ENCODE data around the gene SACS. TPM values are rescaled to one million over a fixed set of nuclear protein-coding genes. Genes with fewer than 3 reads are reported as not detected.

SACS gene
- total RNA-seq, 2 donors from 2014 or later = 8.6 to 10.5 TPM

DNA sequence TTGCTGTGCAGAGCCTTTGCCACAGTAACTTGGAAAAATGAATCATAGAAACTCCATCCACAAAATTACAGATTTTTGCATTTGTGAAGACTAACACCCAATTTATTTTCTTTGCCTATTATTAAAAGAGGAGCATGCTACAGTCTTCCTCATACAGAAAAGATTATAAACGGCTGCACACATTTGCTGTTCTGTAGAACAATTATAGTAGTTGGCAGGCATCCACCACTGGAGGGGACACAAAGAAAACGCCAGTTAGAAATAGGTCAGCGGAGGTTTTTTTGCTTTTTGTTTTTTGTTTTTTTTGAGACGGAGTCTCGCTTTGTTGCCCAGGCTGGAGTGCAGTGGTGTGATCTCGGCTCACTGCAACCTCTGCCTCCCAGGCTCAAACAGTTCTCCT lies 51.6 kb downstream of the SACS start:
- ATAC-seq = no peak
- no peaks in the 10 kb centered on the region for H3K4me1 ChIP-seq
- DNase-seq = no peak

DNA sequence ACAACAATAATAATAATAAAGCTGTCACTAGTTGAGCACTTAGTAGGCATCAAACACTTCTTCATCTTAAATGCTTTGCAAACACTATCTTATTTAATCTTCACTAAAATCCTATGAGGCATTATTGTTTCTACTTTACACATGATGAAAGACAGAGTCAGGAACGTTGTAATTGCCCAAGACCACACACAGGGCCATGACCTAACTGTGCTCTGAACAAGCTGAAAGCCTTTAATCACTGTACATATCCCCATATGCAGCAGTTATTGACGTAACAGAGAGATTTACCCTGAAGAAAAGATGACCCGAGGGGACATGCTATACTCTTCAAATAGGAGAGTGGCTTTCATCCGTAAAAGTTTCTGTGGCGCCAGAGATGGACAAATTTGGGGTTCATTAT lies 53.0 kb downstream of the SACS start:
- H3K36me3 ChIP-seq (replicated peaks in 1 of 2; ENCODE audit: insufficient read depth in 1 of 2, low read depth in 2 of 2) = no peaks in the 10 kb centered on the region
- H3K27ac ChIP-seq = no peak overlapping the region
- DNase-seq (no peak), ATAC-seq (no peak)
- intact Hi-C loops (cut with DNase I) = no loop called here
- H3K9me3 ChIP-seq = no peaks in the 10 kb centered on the region
- no peak overlapping the region for H3K4me3 ChIP-seq
- H3K27me3 ChIP-seq = no peaks in the 10 kb centered on the region
- no peak for TF ChIP-seq POLR2A (IDR thresholded peaks at IDR 0.05)
- 72 to 84% methylated on average over 5 of the region's 5 CpGs for WGBS, 2 donors
- H3K4me1 ChIP-seq = no peaks in the 10 kb centered on the region

More for the DNA sequence above, 51.6 kb downstream of the SACS start:
- Histone ChIP-seq H3K27ac (no peak overlapping the region), H3K36me3 (replicated peaks in 1 of 2; ENCODE audit: insufficient read depth in 1 of 2, low read depth in 2 of 2) (no peaks in the 10 kb centered on the region), H3K4me3 (no peak overlapping the region), H3K9me3 (no peaks in the 10 kb centered on the region), H3K27me3 (no peaks in the 10 kb centered on the region)
- 58 to 62% methylated on average over 6 of the region's 6 CpGs for WGBS, 2 donors
- TF ChIP-seq, protein P1, sequence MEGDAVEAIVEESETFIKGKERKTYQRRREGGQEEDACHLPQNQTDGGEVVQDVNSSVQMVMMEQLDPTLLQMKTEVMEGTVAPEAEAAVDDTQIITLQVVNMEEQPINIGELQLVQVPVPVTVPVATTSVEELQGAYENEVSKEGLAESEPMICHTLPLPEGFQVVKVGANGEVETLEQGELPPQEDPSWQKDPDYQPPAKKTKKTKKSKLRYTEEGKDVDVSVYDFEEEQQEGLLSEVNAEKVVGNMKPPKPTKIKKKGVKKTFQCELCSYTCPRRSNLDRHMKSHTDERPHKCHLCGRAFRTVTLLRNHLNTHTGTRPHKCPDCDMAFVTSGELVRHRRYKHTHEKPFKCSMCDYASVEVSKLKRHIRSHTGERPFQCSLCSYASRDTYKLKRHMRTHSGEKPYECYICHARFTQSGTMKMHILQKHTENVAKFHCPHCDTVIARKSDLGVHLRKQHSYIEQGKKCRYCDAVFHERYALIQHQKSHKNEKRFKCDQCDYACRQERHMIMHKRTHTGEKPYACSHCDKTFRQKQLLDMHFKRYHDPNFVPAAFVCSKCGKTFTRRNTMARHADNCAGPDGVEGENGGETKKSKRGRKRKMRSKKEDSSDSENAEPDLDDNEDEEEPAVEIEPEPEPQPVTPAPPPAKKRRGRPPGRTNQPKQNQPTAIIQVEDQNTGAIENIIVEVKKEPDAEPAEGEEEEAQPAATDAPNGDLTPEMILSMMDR (IDR thresholded peaks at IDR 0.05) = no peak
- no peak for TF ChIP-seq POLR2A (IDR thresholded peaks at IDR 0.05)
- intact Hi-C loops (cut with DNase I) = no loop called here

DNA sequence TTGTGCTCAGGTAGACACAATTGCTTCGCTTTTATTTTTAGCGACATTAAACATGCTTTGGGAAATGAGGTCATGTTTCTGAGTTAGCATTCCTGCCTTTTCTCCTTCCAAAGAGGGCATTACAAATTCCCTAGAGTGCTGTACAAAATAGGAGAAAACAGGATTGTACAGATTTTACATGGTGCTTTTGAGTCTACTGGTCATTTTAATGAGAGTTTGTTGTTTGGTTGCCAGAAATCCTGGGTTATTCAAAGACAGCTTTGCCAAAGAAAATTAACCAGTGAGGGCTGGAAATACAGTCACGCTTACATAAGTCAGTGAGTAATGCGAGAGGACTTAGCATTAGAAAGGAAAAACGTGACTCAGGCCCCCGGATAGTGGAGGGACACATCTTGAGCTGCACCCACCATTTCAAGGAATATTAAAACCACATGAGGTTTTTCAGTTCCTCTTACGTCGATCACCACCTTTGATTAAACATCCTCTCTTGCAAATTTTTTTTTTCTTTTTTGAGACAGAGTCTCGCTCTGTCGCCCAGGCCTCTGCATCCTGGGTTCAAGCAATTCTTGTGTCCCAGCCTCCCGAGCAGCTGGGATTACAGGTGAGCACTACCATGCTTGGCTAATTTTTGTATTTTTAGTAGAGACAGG lies 55.4 kb downstream of the SACS start:
- WGBS, 2 donors = 67 to 78% methylated on average over 11 of the region's 11 CpGs
- Histone ChIP-seq H3K27me3 (no peaks in the 10 kb centered on the region), H3K9me3 (no peaks in the 10 kb centered on the region), H3K4me3 (no peak overlapping the region), H3K36me3 (replicated peaks in 1 of 2; ENCODE audit: insufficient read depth in 1 of 2, low read depth in 2 of 2) (no peaks in the 10 kb centered on the region), H3K27ac (no peak overlapping the region), H3K4me1 (no peaks in the 10 kb centered on the region)
- no peak for TF ChIP-seq POLR2A (IDR thresholded peaks at IDR 0.05)
- TF ChIP-seq, protein P1 (IDR thresholded peaks at IDR 0.05) = no peak
- ATAC-seq (no peak), DNase-seq (peak in 1 of 4 donors; percentile 13)
- intact Hi-C loops (cut with DNase I) = no loop called here

DNA sequence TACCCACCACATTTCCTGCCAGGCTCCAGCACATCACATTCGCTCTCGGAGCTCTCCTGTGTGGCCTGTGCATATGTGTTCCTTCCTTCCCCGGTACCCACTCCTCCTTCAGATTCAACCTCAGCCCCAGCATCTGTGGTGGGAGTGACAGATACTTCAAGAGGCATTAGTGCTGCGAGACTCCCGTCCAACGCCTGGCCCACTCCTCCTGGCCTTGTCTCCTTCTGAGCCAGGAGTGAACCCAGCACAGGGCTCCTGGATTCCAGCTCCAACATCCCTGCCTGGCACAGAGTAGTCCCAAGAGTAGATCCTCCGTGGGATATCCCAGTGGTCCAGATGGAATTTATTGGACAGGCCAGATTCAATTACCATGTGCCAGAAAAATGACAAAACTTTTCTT lies 55.9 kb downstream of the SACS start:
- no peaks in the 10 kb centered on the region for H3K4me1 ChIP-seq
- ATAC-seq (no peak), DNase-seq (no peak)
- intact Hi-C loops (cut with DNase I) = no loop called here
- H3K36me3 ChIP-seq (replicated peaks in 1 of 2; ENCODE audit: insufficient read depth in 1 of 2, low read depth in 2 of 2) = no peaks in the 10 kb centered on the region
- H3K9me3 ChIP-seq = no peaks in the 10 kb centered on the region
- 69 to 84% methylated on average over 7 of the region's 7 CpGs for WGBS, 2 donors
- H3K27ac ChIP-seq = no peak overlapping the region
- no peak overlapping the region for H3K4me3 ChIP-seq
- TF ChIP-seq, protein P1 (IDR thresholded peaks at IDR 0.05) = no peak
- no peak for TF ChIP-seq POLR2A (IDR thresholded peaks at IDR 0.05)
- H3K27me3 ChIP-seq = no peaks in the 10 kb centered on the region

DNA sequence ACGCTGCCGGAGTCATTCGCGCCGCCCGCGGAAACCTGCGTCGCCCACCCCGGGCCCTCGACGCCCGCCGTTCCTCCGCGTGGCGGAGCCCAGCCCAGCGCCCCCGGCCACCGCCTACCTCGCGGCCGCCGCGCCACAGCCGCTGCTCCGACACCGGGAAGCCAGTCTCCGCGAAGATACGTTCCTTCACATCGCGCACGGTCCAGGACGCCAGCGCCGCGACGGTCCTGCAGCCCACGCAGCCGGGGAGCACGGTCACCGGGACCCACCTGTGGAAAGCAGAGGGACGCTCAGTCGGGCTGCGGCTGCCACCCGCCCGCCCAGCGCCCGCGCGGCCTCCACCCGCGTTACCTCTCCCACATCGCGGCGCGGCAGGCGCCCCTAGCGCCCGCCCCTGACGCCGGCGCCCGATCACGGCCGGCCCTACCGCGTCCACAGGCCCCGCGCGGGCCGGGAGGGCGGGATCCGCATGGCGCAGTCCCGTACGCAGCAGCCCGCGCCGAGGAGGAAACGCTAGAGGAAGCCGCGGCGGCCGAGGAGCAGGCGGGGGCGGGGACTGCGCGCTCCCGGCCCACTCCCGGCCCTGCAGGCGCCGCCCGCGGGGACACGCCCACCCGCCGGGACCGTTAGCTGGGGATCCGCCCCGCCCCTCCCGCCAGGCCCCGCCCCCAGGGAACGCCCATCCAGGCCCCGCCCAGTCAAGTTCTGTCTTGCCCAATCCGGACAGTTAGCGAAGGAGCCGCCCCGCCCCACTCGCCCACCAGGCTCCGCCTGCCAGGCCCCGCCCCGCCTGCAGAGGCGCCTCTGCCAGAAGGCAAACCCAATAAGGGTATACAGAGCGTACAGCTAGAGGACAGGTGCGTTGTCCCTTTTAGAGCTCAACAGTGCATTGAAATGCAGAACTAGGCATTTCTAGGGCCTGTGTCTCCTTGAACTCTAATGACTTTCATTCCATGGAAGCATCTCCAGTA lies 58.2 kb downstream of the SACS start:
- 1% methylated on average over 30 to 71 of the region's 117 CpGs for WGBS, 2 donors
- Histone ChIP-seq H3K9me3 (no peaks in the 10 kb centered on the region), H3K4me3 (peak overlapping the region; percentile 32 to 60), H3K27me3 (no peaks in the 10 kb centered on the region), H3K27ac (peak overlapping the region; percentile 34 to 84 (median 72)), H3K36me3 (replicated peaks in 1 of 2; ENCODE audit: insufficient read depth in 1 of 2, low read depth in 2 of 2) (no peaks in the 10 kb centered on the region), H3K4me1 (no peaks in the 10 kb centered on the region)
- ATAC-seq (peak; percentile 96), DNase-seq (peak; percentile 96 to 98 (median 96))
- TF ChIP-seq, protein P1 (IDR thresholded peaks at IDR 0.05) = peak in 5 of 7 experiments; percentile 3 to 52 (median 17)
- TF ChIP-seq POLR2A (IDR thresholded peaks at IDR 0.05) = peak in 1 of 3 donors; percentile 14
- intact Hi-C loops (cut with DNase I) = no loop called here
